Liver (tissue), 3 donors: Measurements from ENCODE around the gene INTS4.

Experiments
- EGR1 ChIP-seq, 2 donors: IDR thresholded peaks; 2 replicates each; pipeline ENCODE4 v1.6.1; 2016 to 2018; ENCODE audit warnings: antibody characterized with exemption in 2 of 2, low read depth in 2 of 2
- FOXA1 ChIP-seq: IDR thresholded peaks from 2 replicates; pipeline ENCODE4 v1.6.1; 2016; ENCODE audit warnings: antibody characterized with exemption
- HNF4A ChIP-seq, 2 donors: conservative IDR thresholded peaks; 2 replicates each; pipeline ENCODE4 v1.6.1; 2016; ENCODE audit warnings: antibody characterized with exemption in 2 of 2, mild to moderate bottlenecking in 2 of 2
- RAD21 ChIP-seq, 2 donors: IDR thresholded peaks; 2 replicates each; pipeline ENCODE4 v1.6.1; 2016; ENCODE audit warnings: antibody characterized with exemption in 2 of 2, mild to moderate bottlenecking in 2 of 2
- TF ChIP-seq, protein P1 (sequence below): fragments of 150-350 bp; IDR thresholded peaks from 2 replicates; pipeline ENCODE4 v1.5.1; 2017; ENCODE audit warnings: improper control_type of control experiment, low read depth, low read length; ENCODE audit not compliant: missing input control
- TF ChIP-seq, protein P2 (sequence below): IDR thresholded peaks from 2 replicates; pipeline ENCODE4 v1.6.1; 2016; ENCODE audit warnings: antibody characterized with exemption, mild to moderate bottlenecking
- TF ChIP-seq, protein P3 (sequence below): IDR thresholded peaks from 2 replicates; pipeline ENCODE4 v1.6.1; 2016; ENCODE audit warnings: antibody characterized with exemption
- TF ChIP-seq, protein P4 (sequence below): IDR thresholded peaks from 2 replicates; pipeline ENCODE4 v1.6.1; 2016; ENCODE audit warnings: antibody characterized with exemption
- TF ChIP-seq, protein P5 (sequence below): IDR thresholded peaks from 2 replicates; pipeline ENCODE4 v1.6.1; 2016; ENCODE audit warnings: antibody characterized with exemption
- donor health status: healthy.
- donor health status: healthy.

DNA sequence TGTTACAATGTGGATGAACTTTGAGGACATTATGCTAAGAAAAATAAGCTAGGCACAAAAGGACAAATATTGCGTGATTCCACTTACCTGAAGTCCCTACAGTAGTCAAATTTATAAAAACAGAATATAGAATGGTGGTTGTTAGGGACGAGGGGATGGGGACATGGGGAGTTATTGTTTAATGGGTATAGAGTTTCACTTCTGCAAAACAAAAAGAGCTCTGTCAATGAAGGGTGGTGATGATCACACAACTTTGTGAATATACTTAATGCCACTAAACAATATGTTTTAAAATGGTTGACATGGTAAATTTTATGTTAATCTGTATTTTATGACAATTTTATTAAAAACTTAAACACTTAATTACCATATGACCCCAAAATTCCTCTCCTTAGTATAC is 26.1 kb downstream of the INTS4 start:
- no peak for TF ChIP-seq RAD21 (IDR thresholded peaks at IDR 0.05)
- TF ChIP-seq, protein P1, sequence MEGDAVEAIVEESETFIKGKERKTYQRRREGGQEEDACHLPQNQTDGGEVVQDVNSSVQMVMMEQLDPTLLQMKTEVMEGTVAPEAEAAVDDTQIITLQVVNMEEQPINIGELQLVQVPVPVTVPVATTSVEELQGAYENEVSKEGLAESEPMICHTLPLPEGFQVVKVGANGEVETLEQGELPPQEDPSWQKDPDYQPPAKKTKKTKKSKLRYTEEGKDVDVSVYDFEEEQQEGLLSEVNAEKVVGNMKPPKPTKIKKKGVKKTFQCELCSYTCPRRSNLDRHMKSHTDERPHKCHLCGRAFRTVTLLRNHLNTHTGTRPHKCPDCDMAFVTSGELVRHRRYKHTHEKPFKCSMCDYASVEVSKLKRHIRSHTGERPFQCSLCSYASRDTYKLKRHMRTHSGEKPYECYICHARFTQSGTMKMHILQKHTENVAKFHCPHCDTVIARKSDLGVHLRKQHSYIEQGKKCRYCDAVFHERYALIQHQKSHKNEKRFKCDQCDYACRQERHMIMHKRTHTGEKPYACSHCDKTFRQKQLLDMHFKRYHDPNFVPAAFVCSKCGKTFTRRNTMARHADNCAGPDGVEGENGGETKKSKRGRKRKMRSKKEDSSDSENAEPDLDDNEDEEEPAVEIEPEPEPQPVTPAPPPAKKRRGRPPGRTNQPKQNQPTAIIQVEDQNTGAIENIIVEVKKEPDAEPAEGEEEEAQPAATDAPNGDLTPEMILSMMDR: no peak
- TF ChIP-seq, protein P2, sequence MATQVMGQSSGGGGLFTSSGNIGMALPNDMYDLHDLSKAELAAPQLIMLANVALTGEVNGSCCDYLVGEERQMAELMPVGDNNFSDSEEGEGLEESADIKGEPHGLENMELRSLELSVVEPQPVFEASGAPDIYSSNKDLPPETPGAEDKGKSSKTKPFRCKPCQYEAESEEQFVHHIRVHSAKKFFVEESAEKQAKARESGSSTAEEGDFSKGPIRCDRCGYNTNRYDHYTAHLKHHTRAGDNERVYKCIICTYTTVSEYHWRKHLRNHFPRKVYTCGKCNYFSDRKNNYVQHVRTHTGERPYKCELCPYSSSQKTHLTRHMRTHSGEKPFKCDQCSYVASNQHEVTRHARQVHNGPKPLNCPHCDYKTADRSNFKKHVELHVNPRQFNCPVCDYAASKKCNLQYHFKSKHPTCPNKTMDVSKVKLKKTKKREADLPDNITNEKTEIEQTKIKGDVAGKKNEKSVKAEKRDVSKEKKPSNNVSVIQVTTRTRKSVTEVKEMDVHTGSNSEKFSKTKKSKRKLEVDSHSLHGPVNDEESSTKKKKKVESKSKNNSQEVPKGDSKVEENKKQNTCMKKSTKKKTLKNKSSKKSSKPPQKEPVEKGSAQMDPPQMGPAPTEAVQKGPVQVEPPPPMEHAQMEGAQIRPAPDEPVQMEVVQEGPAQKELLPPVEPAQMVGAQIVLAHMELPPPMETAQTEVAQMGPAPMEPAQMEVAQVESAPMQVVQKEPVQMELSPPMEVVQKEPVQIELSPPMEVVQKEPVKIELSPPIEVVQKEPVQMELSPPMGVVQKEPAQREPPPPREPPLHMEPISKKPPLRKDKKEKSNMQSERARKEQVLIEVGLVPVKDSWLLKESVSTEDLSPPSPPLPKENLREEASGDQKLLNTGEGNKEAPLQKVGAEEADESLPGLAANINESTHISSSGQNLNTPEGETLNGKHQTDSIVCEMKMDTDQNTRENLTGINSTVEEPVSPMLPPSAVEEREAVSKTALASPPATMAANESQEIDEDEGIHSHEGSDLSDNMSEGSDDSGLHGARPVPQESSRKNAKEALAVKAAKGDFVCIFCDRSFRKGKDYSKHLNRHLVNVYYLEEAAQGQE: no peak
- TF ChIP-seq, protein P3, sequence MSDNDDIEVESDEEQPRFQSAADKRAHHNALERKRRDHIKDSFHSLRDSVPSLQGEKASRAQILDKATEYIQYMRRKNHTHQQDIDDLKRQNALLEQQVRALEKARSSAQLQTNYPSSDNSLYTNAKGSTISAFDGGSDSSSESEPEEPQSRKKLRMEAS: no peak
- TF ChIP-seq, protein P4, sequence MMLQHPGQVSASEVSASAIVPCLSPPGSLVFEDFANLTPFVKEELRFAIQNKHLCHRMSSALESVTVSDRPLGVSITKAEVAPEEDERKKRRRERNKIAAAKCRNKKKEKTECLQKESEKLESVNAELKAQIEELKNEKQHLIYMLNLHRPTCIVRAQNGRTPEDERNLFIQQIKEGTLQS: no peak
- no peak for TF ChIP-seq FOXA1
- TF ChIP-seq EGR1 (IDR thresholded peaks at IDR 0.05; ENCODE audit: low read depth in 2 of 2): no peak
- no peak for TF ChIP-seq HNF4A (conservative IDR thresholded peaks at IDR 0.05)
- TF ChIP-seq, protein P5, sequence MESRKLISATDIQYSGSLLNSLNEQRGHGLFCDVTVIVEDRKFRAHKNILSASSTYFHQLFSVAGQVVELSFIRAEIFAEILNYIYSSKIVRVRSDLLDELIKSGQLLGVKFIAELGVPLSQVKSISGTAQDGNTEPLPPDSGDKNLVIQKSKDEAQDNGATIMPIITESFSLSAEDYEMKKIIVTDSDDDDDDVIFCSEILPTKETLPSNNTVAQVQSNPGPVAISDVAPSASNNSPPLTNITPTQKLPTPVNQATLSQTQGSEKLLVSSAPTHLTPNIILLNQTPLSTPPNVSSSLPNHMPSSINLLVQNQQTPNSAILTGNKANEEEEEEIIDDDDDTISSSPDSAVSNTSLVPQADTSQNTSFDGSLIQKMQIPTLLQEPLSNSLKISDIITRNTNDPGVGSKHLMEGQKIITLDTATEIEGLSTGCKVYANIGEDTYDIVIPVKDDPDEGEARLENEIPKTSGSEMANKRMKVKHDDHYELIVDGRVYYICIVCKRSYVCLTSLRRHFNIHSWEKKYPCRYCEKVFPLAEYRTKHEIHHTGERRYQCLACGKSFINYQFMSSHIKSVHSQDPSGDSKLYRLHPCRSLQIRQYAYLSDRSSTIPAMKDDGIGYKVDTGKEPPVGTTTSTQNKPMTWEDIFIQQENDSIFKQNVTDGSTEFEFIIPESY: no peak
